Activated CD4-positive, alpha-beta T cell treated with anti-CD3 and anti-CD28 coated beads, Interleukin-2, amount 50 U/mL, for 16 hours (primary cell): Measurements from ENCODE around the gene ARID3A.

Source experiments
- DNase-seq: peaks from one replicate; pipeline ENCODE4 v3.0.0-alpha.2; 2020

The ARID3A gene

DNA sequence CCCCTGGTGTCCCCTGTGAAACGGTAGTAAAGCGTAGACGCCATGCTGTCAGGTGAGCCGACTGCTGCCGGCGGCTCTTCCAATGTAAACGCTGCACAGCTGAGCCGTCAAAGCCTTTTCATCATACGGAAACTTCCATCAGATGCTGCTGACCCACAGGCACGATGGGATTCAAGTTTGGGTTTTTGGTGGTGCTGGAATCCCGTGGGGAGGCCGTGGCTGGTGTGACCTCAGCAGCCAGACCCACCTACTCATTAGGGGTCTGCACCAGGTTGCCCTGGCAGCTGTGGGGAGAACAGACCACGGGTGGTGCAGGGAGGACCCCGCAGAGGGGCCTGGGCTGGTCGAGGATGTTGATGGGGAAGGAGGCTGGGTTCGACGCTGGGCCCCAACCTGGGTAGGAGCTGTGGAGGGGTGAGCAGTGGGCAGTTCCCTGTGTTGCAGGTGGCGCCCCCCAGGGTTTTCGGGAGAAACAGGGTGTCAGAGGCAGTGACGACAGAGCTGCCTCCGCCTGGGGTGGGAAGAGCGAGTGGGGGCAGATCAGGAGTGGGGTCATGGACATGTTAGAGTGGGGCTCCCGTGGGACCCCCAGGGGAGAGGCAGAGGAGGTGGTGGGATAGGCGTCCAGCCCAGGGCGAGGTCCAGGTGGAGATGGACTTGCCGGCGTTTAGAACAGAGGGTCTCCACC is 81.0 kb downstream of the ARID3A start:
- no peak for DNase-seq

DNA sequence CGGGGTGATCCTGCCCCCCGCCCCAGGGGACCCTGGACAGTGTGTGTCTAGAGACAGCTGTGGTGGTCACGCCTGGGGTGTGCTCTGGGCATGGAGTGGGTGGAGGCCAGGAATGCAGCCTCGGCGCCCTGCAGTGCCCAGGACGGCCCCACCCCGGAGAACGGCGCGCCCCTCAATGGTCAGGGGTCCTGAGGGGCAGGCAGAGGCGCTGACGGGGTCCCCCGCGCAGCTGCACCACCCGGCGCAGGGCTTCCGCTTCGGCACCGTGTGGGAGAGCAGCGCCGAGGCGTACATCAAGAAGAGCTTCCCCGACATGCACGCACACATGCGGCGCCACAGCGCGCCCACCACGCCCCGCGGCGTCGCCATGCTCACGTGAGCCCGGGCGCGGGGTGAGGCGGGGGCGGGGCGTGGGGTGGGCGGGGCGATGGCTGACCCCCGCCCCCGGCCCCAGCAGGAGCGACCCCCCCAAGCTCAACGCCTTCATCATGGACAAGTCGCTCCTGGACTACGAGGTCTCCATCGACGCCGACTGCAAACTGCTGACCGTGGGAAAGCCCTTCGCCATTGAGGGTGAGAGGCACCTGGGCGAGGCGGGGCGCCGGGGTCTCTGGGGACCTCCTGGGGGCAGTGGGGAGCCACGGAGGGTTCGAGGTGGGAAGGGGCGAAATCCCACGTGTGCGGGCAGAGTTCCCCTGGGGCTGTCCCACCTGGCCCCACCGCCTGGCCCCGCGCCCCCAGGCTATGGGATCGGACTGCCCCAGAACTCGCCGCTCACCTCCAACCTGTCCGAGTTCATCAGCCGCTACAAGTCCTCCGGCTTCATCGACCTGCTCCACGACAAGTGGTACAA is 81.8 kb downstream of the ARID3A start:
- no peak for DNase-seq

DNA sequence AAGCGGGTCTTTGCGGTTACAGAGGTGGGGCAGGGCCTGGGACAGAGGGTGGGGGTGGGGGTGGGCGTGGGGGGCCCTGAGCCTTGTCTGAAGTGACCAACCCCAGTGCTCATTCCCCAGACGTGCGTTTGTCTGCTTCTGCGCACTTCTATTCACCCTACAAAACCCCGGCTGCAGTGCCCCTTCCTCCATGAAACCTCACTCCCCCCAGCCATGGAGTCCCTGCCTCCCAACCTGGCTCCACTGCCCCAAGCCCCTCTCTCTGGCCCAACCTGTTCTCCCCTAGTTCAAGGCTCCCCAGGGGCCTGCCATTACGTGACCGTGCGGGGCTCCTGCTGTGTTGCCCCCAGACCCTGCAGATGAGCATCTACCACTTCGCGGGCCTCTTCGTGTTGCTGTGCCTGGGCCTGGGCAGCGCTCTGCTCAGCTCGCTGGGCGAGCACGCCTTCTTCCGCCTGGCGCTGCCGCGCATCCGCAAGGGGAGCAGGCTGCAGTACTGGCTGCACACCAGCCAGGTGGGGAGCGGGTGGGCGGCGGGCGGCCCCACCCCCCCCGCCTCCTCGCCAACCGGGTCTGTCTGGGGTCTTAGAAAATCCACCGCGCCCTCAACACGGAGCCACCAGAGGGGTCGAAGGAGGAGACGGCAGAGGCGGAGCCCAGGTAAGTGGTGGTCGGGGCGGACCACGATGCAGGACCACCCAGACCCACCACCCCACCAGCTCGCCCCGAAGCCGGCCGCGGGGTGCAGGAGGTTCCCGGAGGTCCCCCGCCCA is 82.6 kb downstream of the ARID3A start:
- no peak for DNase-seq

DNA sequence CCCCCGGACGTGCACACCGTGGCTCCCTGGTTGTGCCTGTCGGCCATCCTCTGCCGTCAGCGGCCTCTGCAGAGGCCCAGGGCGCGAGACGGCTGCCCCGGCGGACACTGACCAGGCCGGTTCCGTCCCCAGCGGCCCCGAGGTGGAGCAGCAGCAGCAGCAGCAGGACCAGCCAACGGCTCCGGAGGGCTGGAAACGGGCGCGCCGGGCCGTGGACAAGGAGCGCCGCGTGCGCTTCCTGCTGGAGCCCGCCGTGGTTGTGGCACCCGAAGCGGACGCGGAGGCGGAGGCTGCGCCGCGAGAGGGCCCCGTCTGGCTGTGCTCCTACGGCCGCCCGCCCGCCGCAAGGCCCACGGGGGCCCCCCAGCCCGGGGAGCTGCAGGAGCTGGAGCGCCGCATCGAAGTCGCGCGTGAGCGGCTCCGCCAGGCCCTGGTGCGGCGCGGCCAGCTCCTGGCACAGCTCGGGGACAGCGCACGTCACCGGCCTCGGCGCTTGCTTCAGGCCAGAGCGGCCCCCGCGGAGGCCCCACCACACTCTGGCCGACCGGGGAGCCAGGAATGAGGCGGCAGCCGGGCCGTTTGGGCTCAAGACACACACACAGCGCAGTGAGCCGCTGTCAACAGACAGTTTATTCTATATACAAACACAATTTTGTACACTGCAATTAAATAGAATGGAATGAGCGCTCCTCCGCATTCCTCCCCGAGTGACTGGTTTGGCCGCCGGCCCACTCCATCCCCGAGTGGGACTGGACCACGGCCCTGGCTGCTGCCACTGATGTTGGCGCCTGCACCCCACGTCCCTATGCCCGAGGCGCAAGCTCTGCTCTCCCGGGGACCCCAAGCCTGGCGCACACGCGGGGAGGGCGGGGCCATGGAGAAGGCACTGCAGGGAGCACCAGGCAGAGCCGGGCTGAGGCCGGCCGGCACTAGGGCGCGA is 83.5 kb downstream of the ARID3A start:
- no peak for DNase-seq

DNA sequence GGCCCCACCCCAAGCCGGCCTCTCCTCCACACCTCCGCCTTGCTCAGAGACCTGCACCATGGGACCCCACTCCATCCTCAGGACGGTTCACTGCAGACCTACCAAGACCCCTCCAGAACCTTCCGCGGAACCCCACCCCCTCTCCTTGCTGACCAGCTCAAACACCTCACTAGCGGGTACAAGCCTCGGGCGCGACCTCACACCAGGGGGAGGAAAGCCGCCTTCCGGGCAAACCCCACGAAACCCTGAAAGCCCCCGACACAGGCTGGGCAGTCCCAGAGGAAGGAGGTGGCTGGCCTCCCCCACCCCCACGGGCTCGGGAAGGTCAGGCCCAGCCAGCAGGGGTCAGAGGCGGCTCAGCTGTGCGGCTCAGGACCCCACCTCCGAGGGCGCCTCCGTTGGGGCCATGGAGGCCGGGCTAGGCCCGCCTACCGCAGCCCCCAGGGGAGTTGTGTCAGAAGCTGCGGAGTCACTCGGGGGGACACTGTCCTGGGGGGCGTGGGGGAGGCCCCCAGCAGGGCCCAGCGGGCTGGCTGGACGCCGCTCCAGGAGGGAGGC is 84.2 kb downstream of the ARID3A start:
- DNase-seq: no peak

DNA sequence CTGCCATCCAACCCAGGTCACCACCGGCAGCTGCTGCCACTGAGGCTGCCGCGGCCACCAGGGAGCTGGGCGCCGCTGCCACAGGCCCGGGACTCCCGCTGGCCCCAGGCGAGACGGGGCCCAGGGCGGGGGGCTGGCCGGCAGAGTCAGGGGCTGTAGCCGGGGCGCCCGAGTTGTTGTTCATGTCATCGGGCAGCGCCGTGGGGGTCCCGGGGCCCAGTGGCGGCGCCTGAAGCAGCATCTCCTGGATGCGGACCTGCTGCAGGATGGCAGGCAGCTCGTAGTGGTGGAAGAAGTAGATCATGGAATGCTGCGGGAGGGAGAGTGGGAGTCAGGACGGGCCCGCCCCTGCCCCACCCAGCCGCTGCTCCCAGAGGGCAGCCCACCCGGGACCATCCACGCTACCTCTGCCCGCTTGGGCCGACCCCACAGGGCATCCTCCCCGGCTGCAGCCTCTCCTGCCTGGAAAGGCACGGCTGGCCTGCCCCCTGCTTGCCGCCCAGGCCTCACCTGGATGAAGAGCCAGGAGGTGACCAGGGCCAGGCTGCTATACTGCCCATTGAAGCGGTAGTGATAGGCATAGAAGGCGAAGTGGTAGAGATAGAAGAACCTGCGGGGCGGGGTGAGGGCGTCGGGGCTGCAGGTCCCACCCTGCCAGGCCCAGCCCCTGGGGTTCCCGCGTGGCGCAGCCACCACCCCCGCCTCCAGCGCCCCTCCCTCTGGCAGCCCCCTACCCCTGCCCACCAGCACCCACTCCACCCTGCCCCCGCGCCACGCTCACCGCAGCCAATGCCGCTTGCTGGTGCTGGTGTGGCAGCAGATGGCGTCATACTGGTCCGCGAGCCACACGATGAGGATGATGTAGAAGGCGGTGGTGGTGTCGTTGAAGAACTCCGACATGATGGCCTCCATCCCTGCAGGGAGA is 85.0 kb downstream of the ARID3A start:
- no peak for DNase-seq

DNA sequence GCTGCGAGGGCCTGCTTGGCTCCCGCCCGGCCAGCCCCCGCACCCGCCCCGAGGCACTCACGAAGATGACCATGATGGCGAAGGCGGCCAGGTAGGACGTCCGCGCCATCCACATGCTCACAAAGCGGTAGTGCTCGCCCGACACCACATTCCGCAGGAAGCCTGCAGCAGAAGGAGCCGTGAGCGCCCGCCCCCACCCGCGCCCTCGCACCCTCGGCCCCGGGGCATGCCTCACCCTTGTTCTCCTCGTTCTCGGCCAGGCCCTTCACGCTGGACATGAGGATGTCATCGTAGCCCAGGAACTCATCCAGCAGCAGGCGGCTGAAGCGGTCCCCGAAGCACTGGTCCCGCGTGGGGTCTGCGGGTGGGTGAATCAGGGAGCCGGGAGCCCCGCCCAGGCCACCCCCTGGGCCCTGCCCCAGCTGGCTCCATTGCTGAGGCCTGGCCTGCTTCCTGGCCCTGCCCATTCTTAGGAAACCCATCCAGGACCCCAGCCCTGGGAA is 86.0 kb downstream of the ARID3A start:
- no peak for DNase-seq

DNA sequence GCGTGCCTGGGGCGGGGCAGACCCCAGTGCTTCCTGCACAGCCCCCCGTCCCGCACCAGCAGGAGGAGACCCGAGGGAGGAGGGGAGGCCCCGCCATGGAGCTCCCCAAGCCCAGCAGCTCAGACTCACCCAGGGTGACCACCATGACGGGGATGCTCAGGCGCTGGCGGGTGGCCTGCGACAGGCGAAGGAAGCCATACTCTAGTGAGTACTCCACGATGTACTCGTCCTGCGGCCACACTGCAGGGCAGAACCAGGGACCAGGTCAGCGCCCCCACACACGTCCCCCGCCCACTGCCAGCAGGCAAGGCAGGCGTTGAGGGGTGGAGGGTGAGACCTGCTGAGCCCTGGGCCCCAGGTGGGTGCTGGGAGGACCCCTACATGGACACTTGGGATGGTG is 86.5 kb downstream of the ARID3A start:
- DNase-seq: no peak

DNA sequence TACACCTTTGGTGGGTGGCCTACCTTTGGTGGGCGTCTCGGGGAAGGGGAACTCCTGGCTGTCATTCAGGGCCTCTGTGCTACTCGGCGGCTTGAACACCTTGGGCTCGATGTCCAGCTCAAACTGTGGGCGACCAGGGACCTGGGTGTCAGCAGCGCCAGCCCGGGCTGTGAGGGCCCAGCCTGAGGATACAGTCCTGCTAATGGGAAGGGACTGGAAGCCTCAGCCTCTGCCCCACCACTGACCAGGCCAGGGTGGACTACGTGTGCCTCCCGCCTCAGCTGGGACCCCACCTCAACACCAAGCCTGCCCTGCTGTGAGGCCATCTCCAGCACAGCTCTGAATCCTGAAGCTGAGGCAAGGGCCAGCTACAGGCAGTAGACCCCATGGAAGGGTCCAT is 87.4 kb downstream of the ARID3A start:
- no peak for DNase-seq

DNA sequence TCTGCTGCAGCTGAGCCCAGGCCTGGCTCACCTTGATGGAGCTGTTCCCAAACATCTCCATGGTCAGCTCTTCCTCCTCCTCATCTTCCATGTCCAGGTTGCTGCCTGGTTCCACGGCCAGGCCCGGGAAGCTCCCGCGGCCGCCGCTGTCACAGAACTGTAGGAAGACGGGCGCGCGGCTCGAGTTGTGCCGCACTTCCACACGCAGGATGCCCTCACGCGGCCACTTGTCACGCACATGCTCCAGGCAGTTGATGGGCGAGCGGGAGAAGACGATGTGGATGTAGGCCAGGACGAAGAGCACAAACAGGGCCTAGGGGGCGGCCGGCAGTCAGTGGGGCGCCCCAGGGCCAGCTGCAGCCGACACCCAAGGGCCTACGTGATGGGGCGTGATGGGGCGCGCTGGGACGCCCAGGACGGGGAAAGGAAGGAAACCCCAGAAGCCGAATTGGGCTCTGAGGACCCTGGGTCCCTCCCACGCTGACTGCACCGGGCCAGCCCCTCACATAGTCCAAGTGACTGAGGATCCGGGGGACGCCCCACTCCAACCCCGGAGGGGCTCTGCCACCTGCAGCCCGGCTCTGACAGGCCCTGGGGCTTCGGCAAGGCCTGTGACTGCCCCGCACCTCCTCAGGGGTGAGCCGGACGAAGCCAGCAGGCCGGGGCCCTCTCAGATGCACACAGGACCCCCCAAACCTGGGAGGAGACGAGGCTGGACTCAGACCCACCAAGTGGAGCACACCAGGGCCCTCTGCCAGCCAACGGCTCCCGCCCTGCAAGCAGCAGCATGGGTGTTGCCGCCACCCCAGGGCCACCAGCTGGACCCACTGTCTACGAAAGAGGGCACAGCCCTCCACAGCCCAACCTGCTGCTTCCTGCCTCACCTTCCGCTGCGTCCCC is 88.6 kb downstream of the ARID3A start:
- no peak for DNase-seq

DNA sequence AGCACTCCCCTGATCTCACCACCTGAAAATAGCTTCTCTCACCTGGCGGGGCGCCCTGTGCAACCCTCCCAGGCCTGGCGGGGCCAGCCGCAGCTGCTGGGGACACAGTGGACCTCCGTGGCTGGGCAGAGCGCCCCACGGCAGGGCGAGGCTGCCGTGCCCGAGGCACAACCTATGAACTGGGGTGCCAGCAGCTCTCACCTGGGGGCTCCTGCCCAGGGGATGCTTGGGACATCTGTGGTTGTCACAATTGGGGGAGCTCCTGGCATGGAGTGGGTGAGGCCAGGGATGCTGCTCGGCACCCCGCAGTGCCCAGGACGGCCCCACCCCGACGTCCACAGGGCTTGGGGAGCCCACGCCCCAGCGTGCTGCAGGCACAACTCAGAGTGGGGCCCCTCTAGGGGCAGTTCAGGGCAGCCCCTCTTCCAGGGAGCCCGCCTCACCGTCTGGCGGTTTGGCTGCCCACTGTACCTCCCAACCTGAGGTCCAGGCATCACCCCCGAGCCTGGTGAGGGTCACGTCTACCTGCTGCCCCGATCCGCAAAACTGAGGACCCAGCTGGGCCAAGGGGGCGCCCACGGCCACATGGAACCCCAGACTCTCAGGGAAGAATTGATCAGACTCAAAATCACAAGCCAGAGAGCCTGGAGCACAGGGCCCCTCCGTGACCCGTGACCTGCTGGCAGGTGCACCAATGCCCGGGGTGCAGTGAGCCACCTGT is 89.4 kb downstream of the ARID3A start:
- DNase-seq: no peak

DNA sequence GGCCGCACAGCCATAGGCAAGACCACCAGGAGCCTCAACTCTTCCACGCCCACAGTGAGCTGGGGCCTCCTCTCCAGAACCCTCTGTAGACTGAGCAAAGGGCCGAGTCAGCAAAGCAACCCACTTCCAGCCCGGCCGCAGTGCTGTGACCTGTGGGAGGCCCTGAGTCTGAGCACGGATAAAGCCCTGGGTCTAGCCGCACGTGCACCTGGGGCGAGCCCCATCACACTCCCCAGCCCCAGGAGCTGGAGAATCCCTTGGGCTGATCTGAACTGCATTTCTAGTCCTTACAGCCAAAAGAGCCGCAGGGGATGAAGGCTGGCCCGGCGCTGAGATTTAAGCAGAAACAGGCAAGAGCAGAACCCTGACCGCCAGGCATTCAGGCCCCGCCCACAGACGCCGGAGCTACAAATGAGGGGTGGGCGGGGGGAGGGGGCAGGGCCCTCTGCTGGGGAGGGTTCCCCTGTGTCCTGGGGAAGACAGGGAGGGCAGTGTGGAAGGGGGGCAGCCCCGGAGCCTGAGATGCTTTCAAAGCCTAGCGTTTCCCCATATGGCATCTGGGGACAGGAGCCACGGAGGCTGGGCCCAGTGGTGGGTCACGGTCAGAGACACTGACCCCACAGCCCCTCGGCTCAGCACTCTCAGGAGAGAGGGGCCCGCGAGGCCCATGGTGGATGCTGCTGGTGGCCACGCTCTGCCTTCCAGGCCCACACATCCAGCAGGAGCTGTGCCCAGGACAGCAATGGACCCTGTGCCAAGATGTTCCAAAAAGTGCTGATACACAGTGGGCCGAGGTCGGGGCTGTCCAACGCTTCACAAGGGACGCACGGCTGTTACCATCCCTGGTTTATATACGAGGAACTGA is 90.2 kb downstream of the ARID3A start:
- no peak for DNase-seq

DNA sequence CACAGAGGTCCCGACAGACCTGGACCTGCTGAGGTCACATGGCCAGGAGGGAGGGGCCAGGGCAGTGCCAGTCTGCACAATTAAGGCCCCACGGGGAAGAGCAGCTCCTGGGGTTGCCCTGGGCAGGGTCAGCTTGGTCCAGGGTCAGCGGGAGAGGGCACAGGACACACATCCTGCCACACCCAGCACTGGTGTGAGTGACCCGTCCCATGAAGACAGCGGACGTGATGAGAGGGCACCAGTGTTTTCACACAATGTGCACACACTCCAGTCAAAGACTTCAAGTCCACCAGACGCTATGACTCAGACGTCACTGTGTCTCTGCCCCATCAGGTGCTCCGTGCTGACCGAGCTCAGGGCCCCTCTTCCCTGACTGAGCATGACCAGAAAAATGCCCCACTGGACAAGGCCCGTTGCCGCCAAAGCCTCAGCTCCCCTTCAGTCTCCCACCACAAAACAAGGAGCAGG is 90.8 kb downstream of the ARID3A start:
- DNase-seq: no peak

DNA sequence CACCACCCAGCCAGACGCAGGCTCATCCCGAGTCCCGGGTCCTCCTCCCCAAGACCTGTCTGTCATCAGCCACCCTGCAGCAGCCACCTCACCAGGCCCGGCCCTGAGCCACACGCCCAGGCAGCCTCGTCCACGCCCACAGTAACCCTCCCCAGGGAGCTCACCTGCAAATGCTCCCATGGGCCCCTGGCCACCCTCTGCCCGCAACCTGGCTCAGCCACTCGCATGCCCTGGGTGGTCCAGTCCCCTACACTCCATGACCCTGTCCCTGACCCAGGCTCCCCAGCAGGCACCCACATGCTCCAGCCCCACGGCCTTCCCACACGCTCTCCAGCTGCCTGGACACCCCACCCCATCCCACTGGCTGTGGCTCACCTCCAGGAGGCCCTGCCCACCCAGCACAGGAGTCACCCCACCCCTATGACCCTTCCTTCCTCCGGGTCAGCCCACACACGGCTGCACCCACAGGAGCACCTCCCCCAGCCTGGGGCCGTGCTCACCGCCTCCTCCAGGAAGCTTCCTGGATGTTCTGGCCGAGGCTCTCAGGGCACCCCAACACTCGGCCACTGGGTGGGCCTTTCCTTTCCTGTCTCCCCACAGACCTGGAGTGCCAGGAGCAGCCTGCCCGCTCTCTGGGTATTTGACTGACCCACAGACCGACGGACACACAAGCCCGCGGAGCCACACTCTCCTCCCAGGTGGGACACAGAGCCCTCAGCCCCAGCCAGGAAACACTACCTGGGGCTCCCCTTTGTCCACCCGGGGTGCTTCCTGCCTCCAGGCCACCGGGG is 91.5 kb downstream of the ARID3A start:
- no peak for DNase-seq

DNA sequence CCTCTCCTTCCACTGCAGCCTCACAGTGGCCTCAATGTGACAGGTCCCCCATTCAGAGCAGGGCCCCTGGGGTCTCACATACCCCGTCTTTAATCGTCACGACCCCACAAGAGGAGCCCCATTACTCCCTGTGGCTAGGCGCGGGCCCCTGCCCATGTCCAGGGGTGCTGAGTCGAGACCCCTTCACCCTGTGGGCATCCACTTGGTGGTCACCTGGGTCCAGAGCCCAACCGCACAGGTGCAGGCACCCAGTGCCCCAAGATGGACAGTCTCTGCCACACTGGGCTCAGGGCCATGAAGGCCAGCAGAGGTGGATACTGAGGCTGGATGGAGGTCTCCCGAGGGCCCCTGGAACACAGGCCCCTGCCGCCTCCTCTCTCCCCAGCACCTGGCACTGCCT is 92.1 kb downstream of the ARID3A start:
- DNase-seq: no peak

DNA sequence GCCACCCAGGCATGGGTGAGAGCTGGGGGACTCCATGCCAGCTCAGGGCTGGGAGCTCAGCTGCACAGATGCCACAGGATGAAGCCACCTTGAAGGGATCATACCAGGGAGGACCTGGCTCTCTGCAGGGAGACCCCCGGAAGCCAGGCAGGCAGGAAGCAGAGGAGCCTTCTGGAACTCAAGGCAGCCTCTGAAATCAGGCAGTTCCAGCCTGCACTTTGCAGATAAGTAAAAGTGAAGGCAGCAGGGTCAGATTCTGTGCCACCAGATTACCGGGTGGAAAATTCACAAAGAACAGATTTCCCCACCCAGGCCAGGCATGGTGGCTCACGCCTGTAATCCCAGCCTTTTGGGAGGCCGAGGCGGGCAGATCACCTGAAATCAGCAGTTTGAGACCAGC is 92.6 kb downstream of the ARID3A start:
- DNase-seq: no peak
